Measurements from ENCODE around the gene PSTPIP1.
A peak's percentile ranks its signal among the peaks of the same experiment; 100 is the strongest.

PSTPIP1 gene

GRCh38 chr15:77025941-77026411 lies 31.1 kb downstream of the PSTPIP1 start:
- Mint-ChIP-seq H3K36me3 (no peaks in the 10 kb centered on the region), H3K4me3 (no peak overlapping the region), H3K27me3 (no peaks in the 10 kb centered on the region), H3K27ac (peak overlapping the region; percentile 75), H3K9me3 (ENCODE audit: low read depth) (no peaks in the 10 kb centered on the region), H3K4me1 (ENCODE audit: low read depth) (peaks cover 31% of the 10 kb centered on the region)

DNA sequence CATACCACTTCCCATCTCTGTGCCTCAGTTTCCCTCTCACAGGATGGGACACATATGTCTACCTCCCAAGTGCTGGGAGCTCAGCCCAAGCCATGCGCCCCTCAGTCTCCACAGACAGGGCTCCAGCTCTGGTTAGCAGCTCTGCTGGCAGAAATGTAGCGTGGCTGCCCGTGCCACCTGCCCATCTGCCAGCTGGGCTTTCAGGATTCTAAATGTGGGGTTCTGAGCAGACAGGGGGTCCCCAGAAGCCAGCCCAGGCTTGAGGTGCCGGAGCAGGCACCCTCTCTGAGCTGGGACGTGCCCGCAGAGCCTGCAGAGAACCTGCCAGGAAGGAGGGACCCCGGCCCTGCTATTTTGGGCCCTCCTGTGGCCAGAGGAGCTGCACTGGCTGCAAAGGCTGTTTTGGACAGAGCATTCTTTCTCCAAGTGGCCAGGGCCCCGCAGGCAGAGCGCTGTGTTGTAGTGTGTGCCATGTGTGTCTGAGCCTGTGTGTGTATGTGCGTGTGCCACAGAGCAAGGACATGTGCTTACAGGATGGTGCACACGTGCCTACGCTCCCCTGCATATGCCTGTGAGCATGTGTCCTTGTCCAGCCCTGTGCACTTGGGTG lies 31.7 kb downstream of the PSTPIP1 start:
- Mint-ChIP-seq H3K4me3 (no peak overlapping the region), H3K4me1 (ENCODE audit: low read depth) (peaks cover 29% of the 10 kb centered on the region), H3K27me3 (no peaks in the 10 kb centered on the region), H3K9me3 (ENCODE audit: low read depth) (no peaks in the 10 kb centered on the region), H3K36me3 (no peaks in the 10 kb centered on the region), H3K27ac (no peak overlapping the region)

- no peaks in the 10 kb centered on the region for H3K36me3 Mint-ChIP-seq
- no peaks in the 10 kb centered on the region for H3K9me3 Mint-ChIP-seq (ENCODE audit: low read depth)
- no peaks in the 10 kb centered on the region for H3K27me3 Mint-ChIP-seq
- H3K4me3 Mint-ChIP-seq: no peak overlapping the region
- peaks cover 25% of the 10 kb centered on the region for H3K4me1 Mint-ChIP-seq (ENCODE audit: low read depth)
- peak overlapping the region; percentile 34 for H3K27ac Mint-ChIP-seq
Observed at GRCh38 chr15:77027111-77027696, 32.3 kb downstream of the PSTPIP1 start.

- Mint-ChIP-seq H3K4me3 (no peak overlapping the region), H3K27ac (no peak overlapping the region), H3K36me3 (no peaks in the 10 kb centered on the region), H3K27me3 (no peaks in the 10 kb centered on the region), H3K9me3 (ENCODE audit: low read depth) (no peaks in the 10 kb centered on the region), H3K4me1 (ENCODE audit: low read depth) (peaks cover 19% of the 10 kb centered on the region)
Observed at GRCh38 chr15:77027697-77028450, 32.9 kb downstream of the PSTPIP1 start.

GRCh38 chr15:77028451-77029165 lies 33.7 kb downstream of the PSTPIP1 start:
- Mint-ChIP-seq H3K9me3 (ENCODE audit: low read depth) (no peaks in the 10 kb centered on the region), H3K27me3 (no peaks in the 10 kb centered on the region), H3K4me3 (no peak overlapping the region), H3K4me1 (ENCODE audit: low read depth) (peaks cover 13% of the 10 kb centered on the region), H3K27ac (no peak overlapping the region), H3K36me3 (no peaks in the 10 kb centered on the region)

- no peak overlapping the region for H3K4me3 Mint-ChIP-seq
- H3K9me3 Mint-ChIP-seq (ENCODE audit: low read depth): no peaks in the 10 kb centered on the region
- no peaks in the 10 kb centered on the region for H3K36me3 Mint-ChIP-seq
- H3K27me3 Mint-ChIP-seq: no peaks in the 10 kb centered on the region
- H3K27ac Mint-ChIP-seq: peak overlapping the region; percentile 50
- H3K4me1 Mint-ChIP-seq (ENCODE audit: low read depth): peaks cover 7% of the 10 kb centered on the region
Observed at GRCh38 chr15:77029166-77030047, 34.5 kb downstream of the PSTPIP1 start.

DNA sequence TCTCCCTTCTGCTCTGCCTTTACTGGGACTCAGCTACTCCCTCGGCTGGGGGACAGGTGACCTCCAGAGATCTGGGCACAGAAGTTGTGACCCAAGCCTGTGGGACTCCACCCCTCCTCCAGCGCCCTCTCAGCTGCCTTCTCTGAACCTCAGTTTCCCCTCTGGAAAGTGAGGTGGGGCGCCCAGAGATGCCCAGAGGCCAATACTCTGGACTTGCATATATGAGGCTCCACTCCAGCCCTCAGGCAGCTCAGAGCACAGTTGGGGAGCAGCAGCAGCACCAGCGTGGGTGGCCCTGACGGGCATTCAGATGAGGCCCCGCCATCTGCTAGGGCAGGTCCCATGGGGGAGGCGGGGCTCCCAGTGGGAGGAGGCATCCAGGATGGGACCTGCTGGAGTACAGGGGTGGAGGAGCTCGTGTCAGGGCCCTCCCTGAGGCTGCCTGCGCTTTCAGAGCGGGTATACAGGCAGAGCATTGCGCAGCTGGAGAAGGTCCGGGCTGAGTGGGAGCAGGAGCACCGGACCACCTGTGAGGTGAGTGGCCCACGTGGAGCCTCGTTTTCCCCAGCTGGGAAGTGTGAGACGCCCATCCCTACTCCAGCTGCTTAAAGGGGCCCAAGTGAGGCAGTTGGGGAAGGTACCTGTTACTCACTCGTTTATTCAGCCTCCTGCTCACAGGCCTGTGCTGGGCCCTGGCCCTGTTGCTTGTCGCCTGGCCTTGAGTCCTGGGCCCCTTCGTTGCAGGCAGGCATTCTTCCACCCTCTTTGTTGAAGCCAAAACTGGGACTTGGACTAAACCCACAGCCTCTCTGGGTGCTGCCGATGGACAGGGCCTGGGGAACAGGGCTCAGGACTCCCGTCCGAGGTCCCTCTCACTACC lies 35.4 kb downstream of the PSTPIP1 start:
- H3K36me3 Mint-ChIP-seq: no peaks in the 10 kb centered on the region
- H3K4me1 Mint-ChIP-seq (ENCODE audit: low read depth): peaks cover 7% of the 10 kb centered on the region

GRCh38 chr15:77030928-77031375 lies 36.0 kb downstream of the PSTPIP1 start:
- Mint-ChIP-seq H3K9me3 (ENCODE audit: low read depth) (no peaks in the 10 kb centered on the region), H3K36me3 (no peaks in the 10 kb centered on the region), H3K4me1 (ENCODE audit: low read depth) (peaks cover 7% of the 10 kb centered on the region), H3K27me3 (no peaks in the 10 kb centered on the region), H3K4me3 (no peak overlapping the region), H3K27ac (no peak overlapping the region)

More for the DNA sequence above, 35.4 kb downstream of the PSTPIP1 start:
- Mint-ChIP-seq H3K27ac (peak overlapping the region; percentile 50), H3K27me3 (no peaks in the 10 kb centered on the region), H3K9me3 (ENCODE audit: low read depth) (no peaks in the 10 kb centered on the region), H3K4me3 (no peak overlapping the region)

DNA sequence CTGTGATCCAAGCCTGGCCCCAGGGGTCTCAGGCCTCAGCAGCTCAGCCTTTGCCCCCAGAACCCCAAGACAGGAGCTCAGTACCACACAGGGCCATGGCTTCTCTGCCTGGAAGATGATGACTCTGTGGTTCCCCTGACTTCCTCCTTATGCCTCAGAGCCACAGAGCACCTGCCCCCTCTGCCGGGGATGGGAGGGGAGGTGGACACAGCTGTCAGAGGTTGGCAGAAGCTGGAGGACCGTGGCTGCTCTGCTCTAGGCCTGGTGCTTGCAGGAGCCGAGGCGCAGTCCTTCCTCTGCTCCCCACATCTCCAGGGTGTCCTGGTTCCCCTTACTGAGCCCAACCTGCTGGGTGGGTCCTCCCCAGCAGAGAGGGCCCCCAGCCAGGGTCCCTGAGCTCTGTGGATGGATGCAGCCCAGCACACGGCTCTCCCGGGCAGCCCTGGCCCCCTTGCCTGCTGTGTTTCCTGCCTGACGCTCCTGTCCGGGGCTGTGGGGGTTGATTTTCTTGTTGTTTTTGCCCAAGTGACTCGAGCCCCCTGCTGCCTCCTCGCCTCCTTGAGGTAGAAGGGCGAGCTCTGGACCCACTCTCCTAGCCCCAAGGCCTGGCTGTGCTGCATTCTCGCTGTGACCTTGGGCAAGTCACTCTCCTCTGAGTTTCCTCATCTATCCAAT lies 36.6 kb downstream of the PSTPIP1 start:
- Mint-ChIP-seq H3K27ac (peak overlapping the region; percentile 82), H3K4me3 (no peak overlapping the region), H3K4me1 (ENCODE audit: low read depth) (peaks cover 6% of the 10 kb centered on the region), H3K27me3 (no peaks in the 10 kb centered on the region), H3K9me3 (ENCODE audit: low read depth) (no peaks in the 10 kb centered on the region), H3K36me3 (no peaks in the 10 kb centered on the region)

DNA sequence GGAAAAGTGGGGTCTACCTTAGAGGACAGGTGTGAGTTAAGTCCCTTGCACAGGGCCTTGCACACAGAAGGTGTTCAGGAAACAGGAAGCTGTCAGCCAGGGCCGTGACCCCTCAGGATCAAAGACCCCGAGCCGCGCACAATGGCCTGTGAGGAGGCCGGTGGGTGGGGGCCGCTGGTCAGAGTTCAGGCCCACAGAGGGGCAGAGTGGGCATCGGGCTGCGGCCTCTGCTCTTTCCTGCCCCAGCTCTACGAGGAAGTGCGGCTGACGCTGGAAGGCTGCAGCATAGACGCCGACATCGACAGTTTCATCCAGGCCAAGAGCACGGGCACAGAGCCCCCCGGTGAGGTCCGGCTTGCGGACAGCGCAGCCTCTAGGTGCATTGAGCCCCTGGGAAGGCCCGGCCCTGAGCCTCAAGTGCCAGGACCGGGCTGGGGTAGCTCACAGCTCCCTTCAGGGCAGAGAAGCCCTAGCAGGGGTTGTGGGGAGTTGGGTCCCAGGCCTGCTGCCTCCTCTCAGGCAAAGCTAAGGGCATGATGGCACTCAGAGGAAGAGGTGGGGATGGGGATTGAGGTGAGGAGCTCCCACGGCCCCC lies 37.2 kb downstream of the PSTPIP1 start:
- Mint-ChIP-seq H3K27ac (peak overlapping the region; percentile 82), H3K4me1 (ENCODE audit: low read depth) (peaks cover 6% of the 10 kb centered on the region), H3K36me3 (no peaks in the 10 kb centered on the region), H3K27me3 (no peaks in the 10 kb centered on the region), H3K9me3 (ENCODE audit: low read depth) (no peaks in the 10 kb centered on the region), H3K4me3 (no peak overlapping the region)

GRCh38 chr15:77032647-77033416 lies 37.9 kb downstream of the PSTPIP1 start:
- H3K27me3 Mint-ChIP-seq: no peaks in the 10 kb centered on the region
- H3K36me3 Mint-ChIP-seq: no peaks in the 10 kb centered on the region

DNA sequence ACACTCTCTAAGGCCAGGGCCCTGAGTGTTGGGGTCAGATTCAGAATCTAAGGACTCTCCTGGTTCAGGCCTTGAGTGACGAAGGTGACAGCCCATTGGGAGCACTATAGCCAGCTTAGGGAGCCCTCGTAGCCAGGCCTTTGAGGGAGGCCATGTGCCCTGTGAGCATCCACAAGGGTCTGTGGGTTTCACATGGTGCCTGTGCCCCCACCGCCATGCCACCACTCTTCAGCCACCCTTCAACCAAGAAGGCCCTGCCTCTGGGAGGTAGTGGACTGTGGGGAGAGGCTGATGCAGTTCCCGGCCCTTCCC lies 38.4 kb downstream of the PSTPIP1 start:
- H3K36me3 Mint-ChIP-seq: no peaks in the 10 kb centered on the region
- no peaks in the 10 kb centered on the region for H3K27me3 Mint-ChIP-seq
- peaks cover 6% of the 10 kb centered on the region for H3K4me1 Mint-ChIP-seq (ENCODE audit: low read depth)
- no peak overlapping the region for H3K27ac Mint-ChIP-seq
- H3K4me3 Mint-ChIP-seq: no peak overlapping the region
- no peaks in the 10 kb centered on the region for H3K9me3 Mint-ChIP-seq (ENCODE audit: low read depth)

More at GRCh38 chr15:77032647-77033416, 37.9 kb downstream of the PSTPIP1 start:
- Mint-ChIP-seq H3K9me3 (ENCODE audit: low read depth) (no peaks in the 10 kb centered on the region), H3K4me1 (ENCODE audit: low read depth) (peaks cover 6% of the 10 kb centered on the region), H3K27ac (no peak overlapping the region), H3K4me3 (no peak overlapping the region)
